ENCODE results near the gene AUNIP. TPM values are rescaled to one million over a fixed set of nuclear protein-coding genes. Genes with fewer than 3 reads are reported as not detected.

Gene AUNIP
- total RNA-seq, 2 donors from 2014 or later, result 0.53 TPM; not detected in 1

- no peak for DNase-seq
- no peak for ATAC-seq
- intact Hi-C loops (cut with DNase I), result no loop called here
Observed at GRCh38 chr1:25815208-25816111, 43.8 kb downstream of the AUNIP start.

DNA sequence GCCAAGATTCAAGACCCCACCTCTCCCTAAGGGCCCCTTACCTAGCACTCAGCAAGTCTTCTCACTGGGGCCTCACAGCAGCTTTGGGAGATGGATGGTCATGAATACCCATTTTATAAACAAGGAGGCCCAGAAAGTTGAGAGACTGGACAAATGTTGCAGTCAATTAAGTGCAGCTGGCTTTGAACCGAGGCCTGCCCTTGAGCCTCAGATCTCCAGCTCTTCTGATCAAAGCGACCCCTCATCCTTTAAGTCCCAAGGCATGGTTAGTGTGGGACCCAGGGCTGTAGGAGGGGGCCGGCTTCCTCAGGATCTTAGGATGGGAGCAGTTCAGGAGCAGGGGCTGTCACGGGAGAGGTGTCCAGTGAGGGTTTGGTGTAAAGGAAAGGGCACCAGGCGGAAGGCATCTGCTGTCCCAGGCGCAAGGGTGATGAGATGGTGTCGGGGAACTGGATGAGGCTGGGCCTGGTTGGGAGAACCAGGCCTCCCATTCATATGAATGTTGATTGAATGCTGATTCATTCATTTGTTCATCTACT, 44.6 kb downstream of the AUNIP start:
- intact Hi-C loops (cut with DNase I), result no loop called here
- no peak for DNase-seq
- no peak for ATAC-seq

DNA sequence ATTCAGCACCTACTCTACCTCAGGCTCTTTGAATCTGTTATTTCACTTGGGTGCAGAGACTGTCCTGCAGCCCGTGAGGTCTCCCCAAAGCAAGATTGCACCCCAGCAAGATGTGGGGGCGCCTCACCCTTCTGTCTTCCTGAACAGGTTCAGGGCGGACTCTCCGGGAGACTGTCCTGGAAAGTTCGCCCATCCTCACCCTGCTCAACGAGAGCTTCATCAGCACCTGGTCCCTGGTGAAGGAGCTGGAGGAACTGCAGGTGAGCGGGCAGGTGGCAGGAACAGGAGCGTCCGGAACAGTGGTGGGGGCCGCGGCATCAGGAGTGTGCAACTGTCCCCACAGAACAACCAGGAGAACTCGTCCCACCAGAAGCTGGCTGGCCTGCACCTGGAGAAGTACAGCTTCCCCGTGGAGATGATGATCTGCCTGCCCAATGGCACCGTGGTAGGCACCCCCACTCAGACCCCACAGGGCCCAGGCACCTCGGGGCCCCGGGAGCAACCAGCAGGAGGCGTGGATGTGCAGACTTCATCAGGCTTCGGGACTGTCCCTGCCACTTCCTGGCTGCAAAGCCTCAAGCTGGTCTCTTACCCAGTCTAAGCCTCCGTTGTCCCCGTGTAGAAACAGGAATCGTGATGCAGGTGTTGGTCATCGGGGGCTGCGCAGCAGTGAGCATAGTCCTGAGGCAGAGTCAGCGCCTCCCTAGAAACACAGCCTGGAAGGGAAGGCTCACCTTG, 45.4 kb downstream of the AUNIP start:
- intact Hi-C loops (cut with DNase I), result no loop called here
- DNase-seq (no peak), ATAC-seq (no peak)

- DNase-seq (no peak), ATAC-seq (no peak)
- intact Hi-C loops (cut with DNase I), result no loop called here
Observed at GRCh38 chr1:25813071-25813733, 46.1 kb downstream of the AUNIP start.

GRCh38 chr1:25811384-25812082, 47.7 kb downstream of the AUNIP start:
- no peak for ATAC-seq
- intact Hi-C loops (cut with DNase I), result no loop called here
- no peak for DNase-seq

- DNase-seq (peak; percentile 74), ATAC-seq (peak; percentile 41 to 64)
- intact Hi-C loops (cut with DNase I), result no loop called here
Observed at GRCh38 chr1:25810341-25811299, 48.6 kb downstream of the AUNIP start.

- DNase-seq (no peak), ATAC-seq (no peak)
- intact Hi-C loops (cut with DNase I), result no loop called here
Observed at GRCh38 chr1:25809929-25810328, 49.3 kb downstream of the AUNIP start.

- no peak for ATAC-seq
- DNase-seq, result no peak
- intact Hi-C loops (cut with DNase I), result no loop called here
Observed at GRCh38 chr1:25809283-25809926, 49.9 kb downstream of the AUNIP start.

DNA sequence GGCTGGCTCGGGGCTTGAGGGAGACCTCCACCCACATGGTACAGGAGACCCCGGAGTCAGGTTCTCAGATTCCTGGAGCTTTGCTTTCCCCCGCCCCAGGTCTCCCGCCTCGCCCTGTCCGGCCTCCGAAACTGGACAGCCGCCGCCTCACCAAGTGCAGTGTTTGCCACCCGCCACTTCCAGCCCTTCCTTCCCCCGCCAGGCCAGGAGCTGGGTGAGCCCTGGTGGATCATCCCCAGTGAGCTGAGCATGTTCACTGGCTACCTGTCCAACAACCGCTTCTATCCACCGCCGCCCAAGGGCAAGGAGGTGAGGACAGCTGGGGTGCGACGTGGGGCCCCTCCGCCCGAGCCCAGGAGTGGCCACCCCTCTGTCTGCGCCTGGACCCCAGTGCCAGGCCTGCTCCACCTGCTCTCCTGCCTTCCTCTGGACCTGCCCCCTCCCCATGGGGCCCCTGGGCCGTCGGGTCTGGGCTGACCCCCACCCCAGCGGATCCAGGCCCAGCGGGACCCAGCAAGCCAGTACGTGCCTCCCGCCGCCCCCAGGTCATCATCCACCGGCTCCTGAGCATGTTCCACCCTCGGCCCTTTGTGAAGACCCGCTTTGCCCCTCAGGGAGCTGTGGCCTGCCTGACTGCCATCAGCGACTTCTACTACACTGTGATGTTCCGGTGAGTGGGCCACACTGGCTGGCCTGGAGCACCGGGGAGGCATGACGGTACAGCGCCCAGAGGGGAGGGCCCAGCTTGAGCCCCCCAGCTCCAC, 50.6 kb downstream of the AUNIP start:
- intact Hi-C loops (cut with DNase I), result no loop called here
- no peak for DNase-seq
- no peak for ATAC-seq

DNA sequence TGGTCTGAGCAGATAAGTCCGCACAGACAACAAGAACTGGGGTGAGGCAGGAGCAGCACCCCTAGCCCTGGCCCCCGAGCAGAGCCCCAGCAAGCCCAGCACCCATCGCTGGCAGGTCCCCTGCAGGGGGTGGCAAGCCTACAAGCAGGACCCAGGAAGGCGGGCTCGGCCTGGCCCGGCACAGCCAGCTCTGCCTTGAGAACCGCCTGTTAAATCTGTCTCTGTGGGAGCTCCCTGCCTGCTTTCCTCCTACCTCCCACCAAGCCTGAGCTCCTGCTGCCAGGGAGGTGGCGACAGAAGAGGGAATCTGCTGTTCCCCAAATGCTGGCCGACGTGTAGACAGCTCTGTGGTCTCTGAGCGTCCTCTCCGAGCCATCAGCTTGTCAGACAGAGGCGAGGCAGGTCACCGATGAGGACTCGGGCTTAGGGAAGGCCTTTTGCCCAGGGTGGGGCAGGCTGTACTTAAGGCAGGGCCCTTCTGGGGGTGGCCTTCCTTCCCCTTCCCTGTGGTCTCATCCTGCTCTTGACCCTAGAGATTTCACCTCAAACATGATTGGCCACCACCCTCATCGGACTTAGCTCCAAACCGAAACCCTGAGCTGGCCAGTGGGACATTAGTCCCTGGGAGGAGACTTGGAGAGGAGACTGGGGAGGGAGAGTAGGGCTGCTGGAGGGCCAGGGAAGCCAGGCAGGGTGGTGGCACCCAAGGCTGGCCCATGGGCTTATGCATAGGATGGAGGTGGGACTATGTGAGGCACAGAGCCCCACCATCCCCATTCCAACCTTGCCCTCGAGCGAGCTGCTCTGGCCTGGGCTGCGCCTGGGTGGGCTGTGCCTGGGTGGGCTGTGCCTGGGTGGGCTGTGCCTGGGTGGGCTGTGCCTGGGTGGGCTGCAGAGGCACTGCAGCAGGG, 51.5 kb downstream of the AUNIP start:
- ATAC-seq (no peak), DNase-seq (no peak)
- intact Hi-C loops (cut with DNase I), result no loop called here

- ATAC-seq (peak; percentile 21 to 65), DNase-seq (peak; percentile 80)
- intact Hi-C loops (cut with DNase I), result no loop called here
Observed at GRCh38 chr1:25806418-25806817, 52.8 kb downstream of the AUNIP start.

DNA sequence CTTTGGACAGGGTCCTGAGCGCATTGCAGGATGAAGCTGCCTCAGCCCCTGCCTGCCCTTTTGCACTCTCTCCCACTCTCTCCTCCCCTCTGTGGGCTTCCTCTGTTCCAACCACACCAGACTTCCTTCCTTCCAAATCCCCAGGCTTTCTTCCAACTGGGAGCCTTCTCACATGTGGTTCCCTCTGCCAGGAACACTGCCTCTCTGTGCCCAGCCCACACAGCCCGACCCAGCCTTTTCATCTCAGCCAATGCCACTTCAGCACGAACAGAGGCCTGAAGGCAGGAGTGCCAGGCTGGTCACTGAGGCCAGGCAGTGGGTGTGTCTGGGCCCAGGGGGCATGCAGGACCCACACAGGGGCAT, 53.4 kb downstream of the AUNIP start:
- ATAC-seq, result peak; percentile 69 to 78
- intact Hi-C loops (cut with DNase I), result no loop called here

DNA sequence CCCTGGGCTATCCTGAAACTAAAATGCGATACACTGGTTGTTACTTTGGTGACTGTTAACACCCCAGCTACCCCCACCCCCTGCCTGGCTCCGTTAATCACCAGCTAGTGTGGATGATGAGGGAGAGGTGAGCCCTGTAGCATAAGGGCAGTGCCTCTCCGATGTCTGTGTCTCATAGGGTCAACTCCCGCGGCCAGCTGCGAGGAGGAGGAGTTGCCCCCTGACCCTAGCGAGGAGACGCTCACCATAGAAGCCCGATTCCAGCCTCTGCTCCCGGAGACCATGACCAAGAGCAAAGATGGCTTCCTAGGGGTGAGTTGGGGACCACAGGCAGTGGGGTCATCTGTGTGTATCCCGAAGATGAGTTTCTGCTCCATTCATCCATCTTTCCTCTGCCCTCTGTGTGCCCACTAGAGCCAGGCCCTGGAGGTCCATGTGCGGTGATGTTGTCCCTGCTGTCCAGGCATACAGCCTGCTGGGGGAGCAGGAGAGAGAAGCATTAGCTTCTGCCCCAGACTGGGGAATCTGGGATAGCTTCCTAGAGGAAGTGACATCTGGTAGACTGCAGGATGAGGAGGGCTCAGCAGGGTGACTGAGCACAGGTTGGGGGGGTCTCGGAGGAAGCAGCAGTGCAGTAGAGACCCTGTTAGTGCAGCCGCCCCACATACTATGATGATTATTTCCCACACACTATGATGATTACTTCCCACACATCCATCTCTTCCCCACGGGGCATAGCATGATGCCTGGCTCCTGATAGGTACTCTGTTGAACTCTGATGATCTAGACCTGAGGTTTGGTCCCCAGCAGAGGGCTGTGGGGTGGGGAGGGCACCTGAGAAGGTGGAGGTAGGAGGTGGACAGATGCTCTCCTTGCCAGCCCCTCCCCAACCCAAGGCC, 54.0 kb downstream of the AUNIP start:
- no peak for ATAC-seq
- intact Hi-C loops (cut with DNase I), result no loop called here
- DNase-seq, result peak; percentile 8

More for the DNA sequence above, 53.4 kb downstream of the AUNIP start:
- peak; percentile 66 for DNase-seq

DNA sequence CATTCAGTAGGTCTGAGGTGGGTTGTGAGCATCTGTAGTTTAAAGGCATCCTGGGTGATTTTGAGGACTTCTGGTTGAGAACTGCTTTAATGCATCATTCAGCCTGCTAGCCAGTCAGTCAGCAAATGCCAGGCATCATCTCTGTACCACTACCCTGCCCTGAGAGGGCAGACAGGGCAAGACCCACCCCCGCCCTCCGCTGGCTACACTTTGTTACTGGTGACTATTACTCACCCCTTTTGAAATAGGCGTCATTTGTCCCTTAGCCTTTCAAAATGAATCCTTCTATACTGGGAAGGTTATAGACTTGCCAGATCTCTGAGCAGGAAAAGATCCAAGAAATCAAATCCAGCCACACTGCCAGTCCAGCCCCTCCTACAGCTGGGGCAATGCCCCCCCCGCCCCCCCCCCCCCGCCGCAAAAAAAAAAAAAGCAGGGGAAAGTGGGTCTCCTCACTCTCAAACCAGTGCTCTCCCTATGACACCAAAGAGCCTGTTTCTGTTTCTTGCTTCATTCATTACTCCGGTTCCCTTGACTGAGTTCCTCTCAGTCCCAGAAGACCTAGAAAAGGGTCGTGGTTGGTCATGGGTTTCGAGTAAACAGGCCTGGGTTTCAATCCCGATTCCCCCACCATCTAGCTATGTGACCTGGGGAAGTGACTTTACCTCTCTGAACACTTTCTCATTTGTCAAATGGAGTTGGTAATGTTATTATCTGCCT, 54.9 kb downstream of the AUNIP start:
- DNase-seq (peak; percentile 27), ATAC-seq (no peak)
- intact Hi-C loops (cut with DNase I), result no loop called here
